ENCODE results near the gene STMND1. TPM values are rescaled to one million over a fixed set of nuclear protein-coding genes. Genes with fewer than 3 reads are reported as not detected.

The STMND1 gene
- total RNA-seq, 1 experiment from 2014 or later = not detected

DNA sequence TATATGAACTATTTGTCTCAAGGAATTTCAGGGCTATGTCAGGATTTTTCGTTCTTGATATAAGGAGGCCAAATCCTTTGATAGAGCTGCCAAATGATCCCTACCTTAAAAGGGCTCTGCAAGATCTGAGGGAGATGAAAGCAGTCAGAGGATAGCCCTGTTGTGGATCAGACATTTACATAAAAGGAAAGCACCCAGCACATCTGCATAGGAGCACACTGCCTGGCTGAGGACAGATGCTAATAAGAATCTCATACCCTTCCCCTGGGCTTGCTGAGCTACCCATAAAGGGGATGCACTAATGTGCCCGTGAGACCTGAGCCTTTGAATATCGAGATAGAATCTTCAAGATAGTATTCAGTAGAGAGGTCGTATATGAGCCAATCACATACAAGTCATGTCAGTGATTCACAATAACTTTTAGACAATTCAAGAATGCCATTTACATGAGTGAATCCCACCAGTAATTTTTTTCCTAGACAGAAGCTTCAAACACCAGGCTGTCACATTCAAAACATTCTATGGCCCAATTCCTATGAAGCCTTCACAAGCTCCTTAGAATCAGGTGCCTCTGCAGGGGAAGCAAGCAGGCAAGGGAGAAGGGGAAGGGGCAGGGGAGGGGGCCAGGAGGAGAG is 71.1 kb downstream of the STMND1 start:
- ChIA-PET CTCF (interaction anchor here (3.4 kb wide), 1 partner anchor 28 kb away, joined by 15 read pairs; no protein-coding TSS in a partner anchor), POLR2A (no interaction called here)
- no peak for TF ChIP-seq SMAD4 (CRISPR knock-in tag; IDR thresholded peaks at IDR 0.05)
- TF ChIP-seq ZNF263 (CRISPR knock-in tag; IDR thresholded peaks at IDR 0.05; ENCODE audit: low read depth) = no peak
- DNase-seq (ENCODE audit: low spot score) (no peak), ATAC-seq (no peak)
- Mint-ChIP-seq H3K27me3 (ENCODE audit: low read depth) (0 out of 2 replicates have a peak, but pooled peaks cover 2% of the 10 kb centered on the region), H3K4me1 (peaks cover 6% of the 10 kb centered on the region), H3K9me3 (peaks cover 12% of the 10 kb centered on the region), H3K27ac (no peak overlapping the region), H3K36me3 (no peaks in the 10 kb centered on the region), H3K4me3 (no peak overlapping the region)

DNA sequence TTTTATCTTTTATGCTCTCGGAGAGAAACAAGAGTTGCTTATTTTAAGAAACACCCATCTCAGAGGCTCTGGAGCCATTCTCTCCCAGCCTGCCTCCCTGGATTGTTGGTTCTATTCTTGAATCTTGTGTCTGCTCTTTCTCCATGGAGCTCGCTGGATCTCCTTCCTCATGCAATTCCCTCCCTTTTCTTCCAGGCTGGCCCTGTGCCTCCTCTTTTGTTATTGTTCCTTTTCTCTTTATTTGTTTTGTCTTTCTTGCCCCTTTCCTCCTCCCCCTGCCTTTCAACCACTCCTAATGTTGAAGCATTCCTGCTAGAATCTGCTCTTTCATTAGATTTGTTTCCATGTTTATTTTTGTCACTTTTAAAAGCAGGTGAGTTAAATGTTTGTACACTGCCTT is 76.5 kb downstream of the STMND1 start:
- Mint-ChIP-seq H3K36me3 (no peaks in the 10 kb centered on the region), H3K27me3 (ENCODE audit: low read depth) (0 out of 2 replicates have a peak, but pooled peaks cover 2% of the 10 kb centered on the region), H3K4me3 (no peak overlapping the region), H3K9me3 (peaks cover 20% of the 10 kb centered on the region), H3K27ac (no peak overlapping the region), H3K4me1 (peaks cover 11% of the 10 kb centered on the region)
- no peak for DNase-seq (ENCODE audit: low spot score)
- CTCF ChIA-PET = no interaction called here
- TF ChIP-seq, protein P1, sequence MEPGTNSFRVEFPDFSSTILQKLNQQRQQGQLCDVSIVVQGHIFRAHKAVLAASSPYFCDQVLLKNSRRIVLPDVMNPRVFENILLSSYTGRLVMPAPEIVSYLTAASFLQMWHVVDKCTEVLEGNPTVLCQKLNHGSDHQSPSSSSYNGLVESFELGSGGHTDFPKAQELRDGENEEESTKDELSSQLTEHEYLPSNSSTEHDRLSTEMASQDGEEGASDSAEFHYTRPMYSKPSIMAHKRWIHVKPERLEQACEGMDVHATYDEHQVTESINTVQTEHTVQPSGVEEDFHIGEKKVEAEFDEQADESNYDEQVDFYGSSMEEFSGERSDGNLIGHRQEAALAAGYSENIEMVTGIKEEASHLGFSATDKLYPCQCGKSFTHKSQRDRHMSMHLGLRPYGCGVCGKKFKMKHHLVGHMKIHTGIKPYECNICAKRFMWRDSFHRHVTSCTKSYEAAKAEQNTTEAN (CRISPR knock-in tag; IDR thresholded peaks at IDR 0.05) = no peak
- TF ChIP-seq, protein P2, sequence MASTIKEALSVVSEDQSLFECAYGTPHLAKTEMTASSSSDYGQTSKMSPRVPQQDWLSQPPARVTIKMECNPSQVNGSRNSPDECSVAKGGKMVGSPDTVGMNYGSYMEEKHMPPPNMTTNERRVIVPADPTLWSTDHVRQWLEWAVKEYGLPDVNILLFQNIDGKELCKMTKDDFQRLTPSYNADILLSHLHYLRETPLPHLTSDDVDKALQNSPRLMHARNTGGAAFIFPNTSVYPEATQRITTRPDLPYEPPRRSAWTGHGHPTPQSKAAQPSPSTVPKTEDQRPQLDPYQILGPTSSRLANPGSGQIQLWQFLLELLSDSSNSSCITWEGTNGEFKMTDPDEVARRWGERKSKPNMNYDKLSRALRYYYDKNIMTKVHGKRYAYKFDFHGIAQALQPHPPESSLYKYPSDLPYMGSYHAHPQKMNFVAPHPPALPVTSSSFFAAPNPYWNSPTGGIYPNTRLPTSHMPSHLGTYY (CRISPR knock-in tag; IDR thresholded peaks at IDR 0.05) = no peak
- TF ChIP-seq NFATC4 (CRISPR knock-in tag; IDR thresholded peaks at IDR 0.05) (no peak), GABPB1 (CRISPR knock-in tag; IDR thresholded peaks at IDR 0.05) (no peak), ATF1 (CRISPR knock-in tag; IDR thresholded peaks at IDR 0.05) (no peak), FOXK1 (CRISPR knock-in tag; IDR thresholded peaks at IDR 0.05) (no peak)
- TF ChIP-seq, protein P3, sequence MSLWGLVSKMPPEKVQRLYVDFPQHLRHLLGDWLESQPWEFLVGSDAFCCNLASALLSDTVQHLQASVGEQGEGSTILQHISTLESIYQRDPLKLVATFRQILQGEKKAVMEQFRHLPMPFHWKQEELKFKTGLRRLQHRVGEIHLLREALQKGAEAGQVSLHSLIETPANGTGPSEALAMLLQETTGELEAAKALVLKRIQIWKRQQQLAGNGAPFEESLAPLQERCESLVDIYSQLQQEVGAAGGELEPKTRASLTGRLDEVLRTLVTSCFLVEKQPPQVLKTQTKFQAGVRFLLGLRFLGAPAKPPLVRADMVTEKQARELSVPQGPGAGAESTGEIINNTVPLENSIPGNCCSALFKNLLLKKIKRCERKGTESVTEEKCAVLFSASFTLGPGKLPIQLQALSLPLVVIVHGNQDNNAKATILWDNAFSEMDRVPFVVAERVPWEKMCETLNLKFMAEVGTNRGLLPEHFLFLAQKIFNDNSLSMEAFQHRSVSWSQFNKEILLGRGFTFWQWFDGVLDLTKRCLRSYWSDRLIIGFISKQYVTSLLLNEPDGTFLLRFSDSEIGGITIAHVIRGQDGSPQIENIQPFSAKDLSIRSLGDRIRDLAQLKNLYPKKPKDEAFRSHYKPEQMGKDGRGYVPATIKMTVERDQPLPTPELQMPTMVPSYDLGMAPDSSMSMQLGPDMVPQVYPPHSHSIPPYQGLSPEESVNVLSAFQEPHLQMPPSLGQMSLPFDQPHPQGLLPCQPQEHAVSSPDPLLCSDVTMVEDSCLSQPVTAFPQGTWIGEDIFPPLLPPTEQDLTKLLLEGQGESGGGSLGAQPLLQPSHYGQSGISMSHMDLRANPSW (CRISPR knock-in tag; conservative IDR thresholded peaks at IDR 0.05; ENCODE audit: low read depth) = no peak
- POLR2A ChIA-PET = no interaction called here
- no peak for ATAC-seq

DNA sequence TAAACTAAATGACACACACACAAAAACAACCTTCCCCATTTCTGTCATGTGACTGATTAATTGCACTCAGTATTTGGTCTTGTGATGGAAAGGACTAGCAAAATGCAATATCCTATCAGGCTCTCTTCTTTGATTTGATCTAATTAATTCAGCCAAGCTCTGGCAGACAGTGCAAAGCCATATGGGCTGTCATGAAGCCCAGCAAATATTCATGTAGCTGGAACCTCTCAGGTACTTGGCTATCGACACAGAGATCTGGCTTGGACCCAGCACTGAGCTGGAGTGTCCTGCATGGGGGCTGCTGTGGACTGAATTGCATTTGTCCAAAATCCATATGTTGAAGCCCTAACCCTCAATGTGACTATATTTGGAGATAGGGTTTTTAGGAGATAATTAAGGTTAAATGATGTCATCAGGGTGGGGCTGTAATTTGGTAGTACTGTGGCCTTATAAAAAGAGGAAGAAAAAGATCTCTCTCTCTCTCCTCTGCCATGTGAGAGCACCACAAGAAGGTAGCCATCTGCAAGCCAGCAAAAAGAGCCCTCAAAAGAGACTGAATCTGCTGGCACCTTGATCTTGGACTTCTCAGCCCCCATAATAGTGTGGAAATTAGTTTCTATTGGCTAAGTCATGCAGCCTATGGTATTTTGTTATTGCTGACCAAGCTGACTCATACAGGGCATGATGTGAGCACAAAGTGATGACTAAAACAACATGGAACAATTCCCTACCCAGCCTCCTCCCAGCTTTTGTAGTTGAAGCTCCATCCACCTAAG is 77.1 kb downstream of the STMND1 start:
- no peak for ATAC-seq
- no peak for DNase-seq (ENCODE audit: low spot score)
- no peak overlapping the region for H3K27ac Mint-ChIP-seq
- peaks cover 20% of the 10 kb centered on the region for H3K9me3 Mint-ChIP-seq
- ChIA-PET POLR2A (no interaction called here), CTCF (interaction anchor here (0.5 to 0.7 kb wide), 2 partner anchors 303 to 569 kb away, joined by 3 read pairs; no protein-coding TSS in a partner anchor)
- H3K4me3 Mint-ChIP-seq = no peak overlapping the region
- 0 out of 2 replicates have a peak, but pooled peaks cover 2% of the 10 kb centered on the region for H3K27me3 Mint-ChIP-seq (ENCODE audit: low read depth)
- H3K36me3 Mint-ChIP-seq = no peaks in the 10 kb centered on the region
- peaks cover 11% of the 10 kb centered on the region for H3K4me1 Mint-ChIP-seq
- no peak for TF ChIP-seq ZNF671 (CRISPR knock-in tag; IDR thresholded peaks at IDR 0.05)
- TF ChIP-seq TCF7 (CRISPR knock-in tag; IDR thresholded peaks at IDR 0.05; ENCODE audit: low read depth) = no peak
- no peak for TF ChIP-seq ZNF219 (CRISPR knock-in tag; IDR thresholded peaks at IDR 0.05; ENCODE audit: borderline replicate concordance)
- TF ChIP-seq, protein P4, sequence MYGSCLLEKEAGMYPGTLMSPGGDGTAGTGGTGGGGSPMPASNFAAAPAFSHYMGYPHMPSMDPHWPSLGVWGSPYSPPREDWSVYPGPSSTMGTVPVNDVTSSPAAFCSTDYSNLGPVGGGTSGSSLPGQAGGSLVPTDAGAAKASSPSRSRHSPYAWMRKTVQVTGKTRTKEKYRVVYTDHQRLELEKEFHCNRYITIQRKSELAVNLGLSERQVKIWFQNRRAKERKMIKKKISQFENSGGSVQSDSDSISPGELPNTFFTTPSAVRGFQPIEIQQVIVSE (CRISPR knock-in tag; IDR thresholded peaks at IDR 0.05; ENCODE audit: borderline replicate concordance) = no peak
- TF ChIP-seq ZBTB21 (CRISPR knock-in tag; IDR thresholded peaks at IDR 0.05; ENCODE audit: borderline replicate concordance) = no peak
- TF ChIP-seq ZNF263 (CRISPR knock-in tag; IDR thresholded peaks at IDR 0.05; ENCODE audit: low read depth) = no peak
- TF ChIP-seq, protein P5, sequence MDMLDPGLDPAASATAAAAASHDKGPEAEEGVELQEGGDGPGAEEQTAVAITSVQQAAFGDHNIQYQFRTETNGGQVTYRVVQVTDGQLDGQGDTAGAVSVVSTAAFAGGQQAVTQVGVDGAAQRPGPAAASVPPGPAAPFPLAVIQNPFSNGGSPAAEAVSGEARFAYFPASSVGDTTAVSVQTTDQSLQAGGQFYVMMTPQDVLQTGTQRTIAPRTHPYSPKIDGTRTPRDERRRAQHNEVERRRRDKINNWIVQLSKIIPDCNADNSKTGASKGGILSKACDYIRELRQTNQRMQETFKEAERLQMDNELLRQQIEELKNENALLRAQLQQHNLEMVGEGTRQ (CRISPR knock-in tag; IDR thresholded peaks at IDR 0.05) = no peak
- TF ChIP-seq, protein P6, sequence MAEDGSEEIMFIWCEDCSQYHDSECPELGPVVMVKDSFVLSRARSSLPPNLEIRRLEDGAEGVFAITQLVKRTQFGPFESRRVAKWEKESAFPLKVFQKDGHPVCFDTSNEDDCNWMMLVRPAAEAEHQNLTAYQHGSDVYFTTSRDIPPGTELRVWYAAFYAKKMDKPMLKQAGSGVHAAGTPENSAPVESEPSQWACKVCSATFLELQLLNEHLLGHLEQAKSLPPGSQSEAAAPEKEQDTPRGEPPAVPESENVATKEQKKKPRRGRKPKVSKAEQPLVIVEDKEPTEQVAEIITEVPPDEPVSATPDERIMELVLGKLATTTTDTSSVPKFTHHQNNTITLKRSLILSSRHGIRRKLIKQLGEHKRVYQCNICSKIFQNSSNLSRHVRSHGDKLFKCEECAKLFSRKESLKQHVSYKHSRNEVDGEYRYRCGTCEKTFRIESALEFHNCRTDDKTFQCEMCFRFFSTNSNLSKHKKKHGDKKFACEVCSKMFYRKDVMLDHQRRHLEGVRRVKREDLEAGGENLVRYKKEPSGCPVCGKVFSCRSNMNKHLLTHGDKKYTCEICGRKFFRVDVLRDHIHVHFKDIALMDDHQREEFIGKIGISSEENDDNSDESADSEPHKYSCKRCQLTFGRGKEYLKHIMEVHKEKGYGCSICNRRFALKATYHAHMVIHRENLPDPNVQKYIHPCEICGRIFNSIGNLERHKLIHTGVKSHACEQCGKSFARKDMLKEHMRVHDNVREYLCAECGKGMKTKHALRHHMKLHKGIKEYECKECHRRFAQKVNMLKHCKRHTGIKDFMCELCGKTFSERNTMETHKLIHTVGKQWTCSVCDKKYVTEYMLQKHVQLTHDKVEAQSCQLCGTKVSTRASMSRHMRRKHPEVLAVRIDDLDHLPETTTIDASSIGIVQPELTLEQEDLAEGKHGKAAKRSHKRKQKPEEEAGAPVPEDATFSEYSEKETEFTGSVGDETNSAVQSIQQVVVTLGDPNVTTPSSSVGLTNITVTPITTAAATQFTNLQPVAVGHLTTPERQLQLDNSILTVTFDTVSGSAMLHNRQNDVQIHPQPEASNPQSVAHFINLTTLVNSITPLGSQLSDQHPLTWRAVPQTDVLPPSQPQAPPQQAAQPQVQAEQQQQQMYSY (CRISPR knock-in tag; IDR thresholded peaks at IDR 0.05) = no peak
- TF ChIP-seq, protein P7, sequence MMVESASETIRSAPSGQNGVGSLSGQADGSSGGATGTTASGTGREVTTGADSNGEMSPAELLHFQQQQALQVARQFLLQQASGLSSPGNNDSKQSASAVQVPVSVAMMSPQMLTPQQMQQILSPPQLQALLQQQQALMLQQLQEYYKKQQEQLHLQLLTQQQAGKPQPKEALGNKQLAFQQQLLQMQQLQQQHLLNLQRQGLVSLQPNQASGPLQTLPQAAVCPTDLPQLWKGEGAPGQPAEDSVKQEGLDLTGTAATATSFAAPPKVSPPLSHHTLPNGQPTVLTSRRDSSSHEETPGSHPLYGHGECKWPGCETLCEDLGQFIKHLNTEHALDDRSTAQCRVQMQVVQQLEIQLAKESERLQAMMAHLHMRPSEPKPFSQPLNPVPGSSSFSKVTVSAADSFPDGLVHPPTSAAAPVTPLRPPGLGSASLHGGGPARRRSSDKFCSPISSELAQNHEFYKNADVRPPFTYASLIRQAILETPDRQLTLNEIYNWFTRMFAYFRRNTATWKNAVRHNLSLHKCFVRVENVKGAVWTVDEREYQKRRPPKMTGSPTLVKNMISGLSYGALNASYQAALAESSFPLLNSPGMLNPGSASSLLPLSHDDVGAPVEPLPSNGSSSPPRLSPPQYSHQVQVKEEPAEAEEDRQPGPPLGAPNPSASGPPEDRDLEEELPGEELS (CRISPR knock-in tag; IDR thresholded peaks at IDR 0.05) = no peak
